Right ventricle myocardium superior (tissue), 1 donor: ENCODE results near the gene SOX1. TPM values are rescaled to one million over a fixed set of nuclear protein-coding genes. Genes with fewer than 3 reads are reported as not detected.

Source experiments
- ATAC-seq: fragments of 200-7000 bp; cut with Tn5 transposase; one replicate; pipeline ENCODE4 v1.9.1; 2020; ENCODE audit warnings: mild to moderate bottlenecking; ENCODE audit not compliant: poor library complexity
- DNase-seq: peaks from one replicate; pipeline ENCODE4 v3.0.0-alpha.2; 2020
- intact Hi-C: fragments of 100-400 bp; cut with DNase I; formaldehyde crosslinking; loops from one replicate; pipeline ENCODE4 v1.11.2; 2022
- total RNA-seq: library from RNA; stranded (reverse); fragmentation: NEBNext Ultra II Directional; extraction: Animal tissue kit (Norgen Biotek cat#: 25700); gene quantifications from one replicate; pipeline ENCODE4 v1.2.1, GENCODE V29; 2021
- donor health status: DM: no; HTN: yes; CAD: no; lungs with severe emphysema.

SOX1 gene
- total RNA-seq, 1 donor from 2014 or later = not detected

DNA sequence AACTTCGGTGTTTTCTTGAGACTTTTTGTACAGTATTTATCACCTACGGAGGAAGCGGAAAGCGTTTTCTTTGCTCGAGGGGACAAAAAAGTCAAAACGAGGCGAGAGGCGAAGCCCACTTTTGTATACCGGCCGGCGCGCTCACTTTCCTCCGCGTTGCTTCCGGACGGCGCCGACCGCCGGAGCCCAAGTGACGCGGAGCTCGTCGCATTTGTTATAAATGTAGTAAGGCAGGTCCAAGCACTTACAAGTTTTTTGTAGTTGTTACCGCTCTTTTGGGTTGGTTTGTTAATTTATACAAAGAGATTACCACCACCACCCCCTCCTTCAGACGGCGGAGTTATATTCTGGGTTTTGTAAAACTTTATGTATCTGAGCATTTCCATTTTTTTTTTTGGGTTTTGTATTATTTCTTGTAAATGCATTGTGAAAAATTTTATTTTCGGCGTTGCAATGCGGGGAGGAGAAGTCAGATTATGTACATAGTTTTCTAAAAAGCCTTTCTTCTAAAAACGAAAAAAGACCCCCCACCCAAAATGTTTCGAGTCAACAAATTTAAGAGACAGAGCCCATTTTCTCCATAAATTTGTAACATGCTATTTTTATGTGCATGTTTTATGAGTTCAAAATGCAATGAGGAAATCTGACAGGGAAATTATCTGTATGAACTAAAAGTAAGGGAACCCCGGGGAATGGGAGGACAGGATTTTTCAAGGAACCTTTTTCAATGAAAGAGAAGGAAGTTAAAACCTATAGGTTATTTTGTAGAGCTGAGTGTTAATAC lies 2.3 kb downstream of the SOX1 start:
- intact Hi-C loops = no loop called here
- ATAC-seq (no peak), DNase-seq (no peak)

DNA sequence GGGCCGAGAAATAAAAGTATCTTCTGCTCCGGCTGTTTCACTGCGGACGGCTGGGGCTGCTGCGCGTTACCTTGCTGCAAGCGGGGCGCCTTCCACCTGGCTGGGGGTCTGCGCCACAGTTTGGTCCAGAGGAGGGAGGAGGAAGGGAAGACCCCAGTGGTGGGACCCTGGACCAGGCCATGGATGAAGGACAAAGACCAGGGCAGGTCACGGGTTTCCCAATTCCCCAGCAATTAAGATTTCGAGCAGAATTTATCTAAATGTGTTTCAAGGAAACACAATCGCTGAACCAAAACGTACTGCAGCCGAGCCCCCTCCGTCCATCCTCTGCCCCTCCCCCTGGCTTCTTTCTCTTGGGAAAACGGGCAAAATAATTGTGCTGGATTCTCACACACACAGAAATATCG lies 2.9 kb downstream of the SOX1 start:
- intact Hi-C loops = no loop called here

DNA sequence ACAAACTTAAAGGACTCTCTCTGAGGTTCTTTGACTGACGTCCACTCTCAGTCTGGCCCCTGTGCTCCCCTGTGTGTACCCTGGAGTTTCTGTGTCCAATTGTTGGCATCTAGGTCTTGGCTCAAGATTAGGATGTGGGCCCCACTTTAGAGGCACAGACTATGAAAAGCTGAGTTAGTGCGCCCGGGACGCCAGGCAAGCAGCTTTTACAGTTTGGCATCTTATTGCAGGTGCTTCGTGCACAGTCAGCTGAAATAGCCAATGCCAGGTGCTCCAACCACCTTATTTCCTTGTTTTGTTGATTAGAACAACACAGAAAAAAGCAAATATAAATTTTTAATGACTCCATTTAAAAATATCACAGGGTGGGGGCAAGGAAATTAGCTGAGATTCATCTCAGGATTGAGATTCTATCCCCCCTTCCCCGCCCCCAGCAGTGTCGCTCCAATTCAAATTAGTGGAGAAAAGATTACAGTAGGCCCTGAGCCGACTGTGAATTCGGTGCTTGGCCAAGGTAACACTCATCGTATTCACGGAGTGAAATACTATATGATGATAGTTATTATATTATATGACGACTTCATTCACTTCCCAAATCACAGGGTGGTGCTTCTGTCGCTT lies 4.3 kb downstream of the SOX1 start:
- DNase-seq = no peak
- ATAC-seq = no peak
- intact Hi-C loops = no loop called here

More for the DNA sequence above, 2.9 kb downstream of the SOX1 start:
- DNase-seq (no peak), ATAC-seq (no peak)

DNA sequence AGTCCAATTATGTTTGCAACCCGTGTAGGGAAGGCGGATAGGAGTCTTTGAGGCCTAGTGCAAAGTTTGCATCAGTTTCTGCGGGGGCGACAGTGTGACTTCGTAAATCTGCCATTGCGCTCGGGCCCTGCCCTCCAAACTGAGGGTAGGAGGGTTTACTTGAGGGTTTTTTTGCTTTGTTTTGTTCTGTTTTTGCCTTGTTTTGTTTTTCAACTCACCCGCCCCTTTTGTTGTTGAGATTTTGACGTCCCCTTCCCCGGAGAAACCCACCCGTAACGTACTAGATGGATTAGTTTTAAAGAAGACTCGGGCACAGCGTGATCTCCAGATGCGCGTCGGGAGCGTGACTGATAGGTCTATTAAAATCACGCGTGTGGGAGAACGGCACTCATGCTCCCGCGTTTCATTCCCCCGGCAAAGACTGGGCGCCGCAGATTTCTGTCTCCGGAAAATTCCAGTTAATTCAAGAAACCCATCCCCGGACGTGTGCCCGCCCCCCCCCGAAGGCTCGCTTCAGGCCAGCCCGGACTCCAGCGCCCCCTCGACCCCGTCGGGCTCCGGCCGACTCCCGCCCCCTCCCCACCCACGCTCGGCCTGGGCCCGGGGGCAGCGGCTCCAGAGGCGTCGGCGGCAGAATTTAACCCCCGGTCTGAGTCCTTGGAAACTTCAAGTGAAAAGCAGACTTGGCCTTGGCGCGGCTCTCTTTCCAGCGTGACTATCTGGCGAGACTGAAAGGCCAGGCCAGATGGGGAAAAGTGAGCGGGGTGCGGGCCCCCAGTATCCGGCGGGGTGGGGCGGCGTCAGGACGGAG lies 5.0 kb downstream of the SOX1 start:
- no peak for ATAC-seq
- intact Hi-C loops = no loop called here
- DNase-seq = no peak

DNA sequence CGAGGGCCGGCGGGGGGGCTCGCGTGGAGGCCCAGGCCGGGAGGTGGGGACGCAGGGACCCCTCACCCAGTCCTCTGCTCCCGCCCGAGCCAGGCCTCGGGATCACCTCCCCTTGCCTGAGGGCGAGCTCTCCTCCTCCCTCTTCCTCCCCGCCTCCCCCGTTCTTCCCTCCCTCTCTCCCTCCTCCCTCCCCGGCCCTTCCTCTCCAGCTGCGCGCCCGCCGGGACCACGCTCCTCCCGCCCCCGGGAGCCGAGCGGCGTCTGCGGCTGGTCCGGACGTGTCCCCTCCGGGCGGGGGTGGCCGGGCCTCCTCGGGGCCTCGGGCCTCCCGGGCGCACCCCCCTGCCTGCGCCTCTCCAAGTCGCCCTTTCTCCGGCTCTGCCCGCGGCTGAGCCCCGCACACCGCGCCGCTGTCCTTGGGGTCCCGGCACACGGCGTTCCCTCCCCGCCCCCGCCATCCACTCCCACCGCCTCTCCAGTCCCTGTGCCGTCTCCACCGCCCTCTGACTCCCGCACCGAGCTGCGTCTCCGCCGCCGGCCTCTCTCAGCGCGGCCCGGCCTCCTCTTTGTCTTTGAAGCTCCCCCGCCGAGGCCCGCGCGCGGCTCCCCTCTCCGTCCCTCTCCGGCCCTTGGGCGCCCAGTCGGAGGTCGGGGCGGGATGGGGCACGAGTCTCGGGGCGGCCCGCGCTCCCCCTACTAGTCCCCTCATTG lies 5.7 kb downstream of the SOX1 start:
- DNase-seq (no peak), ATAC-seq (no peak)
- intact Hi-C loops = no loop called here

DNA sequence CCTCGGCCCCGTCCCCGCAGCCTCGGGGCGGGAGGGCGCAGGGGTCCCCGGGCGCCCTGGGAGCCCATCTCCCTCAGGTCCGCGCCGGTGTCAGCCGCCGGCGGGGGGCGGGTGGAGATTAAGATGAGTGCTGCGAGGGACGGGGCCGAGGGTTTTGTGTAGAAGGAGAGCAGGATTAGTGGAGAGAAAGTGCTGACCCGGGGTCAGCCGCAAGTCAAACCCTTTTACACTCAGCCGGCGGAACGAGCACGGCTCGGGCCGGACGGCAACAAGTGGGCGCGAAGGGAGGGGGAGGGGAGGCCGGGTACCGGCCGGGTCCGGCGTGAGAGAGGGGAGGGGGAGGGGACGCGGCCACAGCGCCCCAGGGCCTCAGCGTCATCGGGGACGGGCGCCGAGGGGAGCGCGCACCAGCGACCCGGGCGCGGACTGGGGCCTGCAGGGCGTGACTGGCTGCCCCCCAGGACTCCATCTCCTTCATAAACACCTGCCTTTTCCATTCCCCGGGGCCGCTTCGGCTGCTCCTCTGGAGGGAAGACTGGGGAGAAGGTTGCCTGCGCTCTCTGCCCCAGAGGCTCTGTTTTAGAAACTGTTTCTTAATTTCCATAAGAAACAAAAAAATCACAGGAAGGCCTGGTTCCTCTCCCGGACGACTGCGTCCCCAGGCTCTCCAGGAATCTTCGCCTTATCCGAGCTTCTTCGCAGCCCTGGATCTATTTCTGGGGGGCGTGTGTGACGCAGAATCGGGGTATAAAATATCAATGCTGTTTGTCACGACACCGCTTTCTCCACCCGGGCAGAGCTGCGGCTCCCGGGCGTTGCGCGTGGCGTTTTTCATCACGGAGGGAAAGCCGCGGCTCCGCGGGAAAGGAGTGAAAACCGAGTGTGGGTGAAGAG lies 6.5 kb downstream of the SOX1 start:
- no peak for ATAC-seq
- DNase-seq = no peak
- intact Hi-C loops = no loop called here

DNA sequence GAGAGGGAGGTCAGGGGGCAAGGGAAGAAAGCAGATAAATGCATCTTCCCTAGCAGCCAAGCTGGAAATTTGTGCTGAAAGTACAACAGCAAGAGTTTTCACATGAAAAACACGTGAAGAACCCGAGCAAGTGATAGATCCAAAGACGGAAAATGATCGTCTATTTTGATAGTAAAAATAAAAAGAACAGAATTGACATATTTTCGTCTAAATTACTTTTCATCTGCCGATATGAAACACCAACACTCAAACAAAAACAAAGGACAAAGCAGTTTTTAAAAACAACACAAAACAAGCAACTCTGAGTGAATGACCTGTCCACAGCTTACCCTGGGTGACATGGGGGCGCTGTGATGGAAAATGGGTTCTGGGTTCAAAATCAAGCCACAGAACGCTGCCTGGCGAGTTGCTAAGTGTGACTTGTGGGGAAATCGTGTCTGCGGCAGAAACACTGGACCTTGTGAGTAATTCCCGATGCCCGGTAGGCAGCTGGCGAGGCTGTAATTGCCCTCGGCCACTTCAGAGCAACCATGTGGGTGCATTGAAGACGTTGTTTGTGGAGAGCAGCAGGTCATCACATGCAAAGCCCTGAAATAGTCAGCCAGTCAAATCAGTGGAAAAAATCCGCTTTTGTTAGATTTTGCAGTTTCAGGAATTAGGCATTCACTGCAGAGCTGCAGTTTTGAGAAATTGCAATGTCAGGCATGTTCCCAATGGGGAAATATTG lies 7.4 kb downstream of the SOX1 start:
- ATAC-seq (no peak), DNase-seq (no peak)
- intact Hi-C loops = no loop called here

DNA sequence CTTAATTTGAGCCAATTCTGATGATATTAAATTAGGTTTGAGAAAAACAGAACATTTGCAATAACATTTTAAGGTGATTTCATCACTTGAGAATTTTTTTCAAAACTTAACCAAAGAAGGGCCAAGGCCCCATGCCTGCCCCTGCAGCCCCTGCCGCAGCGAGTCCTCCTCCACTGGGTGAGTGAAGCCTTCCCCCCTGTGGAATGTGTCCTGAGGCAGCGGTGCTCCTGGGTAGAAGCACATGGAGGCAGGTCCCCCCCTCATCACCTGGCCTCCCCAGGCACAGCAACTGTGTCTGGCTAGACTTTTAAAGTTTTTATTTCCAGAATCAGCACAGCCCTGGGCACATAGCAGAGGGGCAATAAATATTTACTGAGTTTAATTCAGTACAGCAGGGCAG lies 10.8 kb downstream of the SOX1 start:
- no peak for ATAC-seq
- DNase-seq = no peak
- intact Hi-C loops = no loop called here

DNA sequence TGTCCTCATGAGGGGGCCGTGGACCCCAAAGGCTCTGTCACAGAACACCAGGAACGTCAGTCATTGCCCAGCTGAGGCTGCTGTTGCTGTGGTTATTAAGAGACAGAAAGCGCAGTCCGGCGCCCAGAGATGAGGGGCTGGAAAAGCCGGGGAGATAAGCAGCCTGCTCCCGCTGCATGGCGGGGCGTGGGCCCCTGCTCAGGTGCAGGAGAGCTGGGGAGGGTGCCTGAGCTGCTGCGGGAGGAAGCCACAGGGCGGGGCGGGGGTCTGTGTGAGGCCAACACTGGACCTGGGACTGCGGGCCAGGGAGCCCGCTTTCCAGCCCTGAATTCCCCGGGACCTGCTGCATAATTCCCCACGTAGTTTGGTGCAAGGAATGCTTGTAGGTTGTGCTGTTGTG lies 11.3 kb downstream of the SOX1 start:
- no peak for ATAC-seq
- DNase-seq = no peak
- intact Hi-C loops = no loop called here

DNA sequence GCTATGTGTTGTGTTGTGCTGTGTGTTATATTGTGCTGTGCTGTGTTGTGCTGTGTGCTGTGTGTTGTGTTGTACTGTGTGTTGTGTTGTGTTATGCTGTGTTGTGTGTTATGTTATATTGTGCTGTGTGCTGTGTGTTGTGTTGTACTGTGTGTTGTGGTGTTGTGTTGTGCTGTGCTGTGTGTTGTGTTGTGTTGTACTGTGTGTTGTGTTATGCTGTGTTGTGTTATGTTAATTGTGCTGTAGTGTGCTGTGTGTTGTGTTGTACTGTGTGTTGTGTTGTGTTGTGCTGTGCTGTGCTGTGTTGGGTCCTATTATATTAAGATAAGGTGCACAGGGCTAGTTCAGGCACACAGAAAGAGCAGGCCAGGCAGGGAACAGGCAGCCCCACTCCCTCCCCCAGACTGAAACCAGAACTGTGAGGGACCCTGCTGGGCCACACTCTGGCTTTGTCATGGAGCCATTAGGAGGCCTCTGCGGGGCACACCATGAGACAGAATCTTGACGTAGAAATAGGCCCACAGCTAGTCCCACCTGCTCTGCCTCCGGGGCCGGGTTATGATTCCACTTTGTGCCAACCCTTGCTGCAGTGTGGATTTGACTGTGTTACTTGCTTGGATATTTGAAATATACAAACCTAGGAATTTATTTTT lies 12.1 kb downstream of the SOX1 start:
- ATAC-seq (no peak), DNase-seq (no peak)
- intact Hi-C loops = no loop called here

DNA sequence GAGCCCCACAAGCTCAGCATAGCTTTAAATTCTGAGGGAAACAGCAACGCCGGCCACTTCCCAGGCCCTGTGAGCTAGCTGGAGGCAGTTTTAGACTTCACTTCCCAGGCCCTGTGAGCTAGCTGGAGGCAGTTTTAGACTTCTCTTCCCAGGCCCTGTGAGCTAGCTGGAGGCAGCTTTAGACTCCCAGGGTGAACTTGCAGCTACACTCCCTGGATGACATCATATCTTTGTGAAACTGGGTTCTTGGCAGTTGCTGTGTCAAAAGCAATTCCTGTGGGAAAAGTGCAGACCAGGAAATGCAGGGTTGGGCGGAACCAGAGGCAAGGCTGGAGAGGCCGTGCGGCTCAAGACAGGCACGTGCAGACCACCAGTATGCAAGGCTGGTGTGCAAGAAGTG lies 12.7 kb downstream of the SOX1 start:
- DNase-seq (no peak), ATAC-seq (no peak)
- intact Hi-C loops = no loop called here

DNA sequence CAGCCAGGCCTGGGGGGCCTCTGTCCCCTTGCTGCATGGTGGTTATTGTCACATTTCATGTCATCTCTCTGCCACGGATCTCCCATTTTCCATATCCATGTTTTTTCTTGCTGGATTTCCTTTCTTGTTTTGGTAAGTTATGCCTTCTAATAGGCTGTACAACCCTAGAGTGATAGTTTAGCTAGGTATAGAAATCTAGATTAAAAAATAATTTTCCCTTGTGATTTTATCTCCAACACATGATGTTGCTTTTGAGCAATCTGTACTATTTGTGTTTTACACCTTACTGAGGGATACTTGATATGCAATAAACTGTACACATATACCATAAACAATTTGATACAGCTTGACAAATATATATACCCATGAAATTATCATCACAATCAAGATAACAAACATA lies 17.0 kb downstream of the SOX1 start:
- intact Hi-C loops = no loop called here
- no peak for ATAC-seq
- no peak for DNase-seq

DNA sequence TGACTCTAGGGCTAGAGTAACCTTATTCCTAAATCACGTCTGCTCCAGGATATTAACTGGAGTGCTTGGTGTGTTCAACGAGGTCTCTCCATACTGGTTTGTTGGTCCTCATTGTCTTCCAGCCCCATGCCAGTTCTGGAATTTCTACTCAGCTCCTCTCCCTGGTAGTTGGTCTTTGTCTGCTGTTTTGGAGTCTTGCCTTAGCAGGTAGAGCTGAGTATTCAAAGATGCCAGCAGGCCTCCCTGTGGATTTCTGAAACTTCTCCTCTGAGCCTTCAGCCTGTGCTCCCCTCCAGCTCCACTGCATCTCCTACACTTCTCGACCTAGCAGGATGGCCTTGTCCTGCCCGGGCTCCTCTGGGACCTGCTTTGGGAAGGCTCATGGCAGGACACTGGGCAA lies 25.5 kb downstream of the SOX1 start:
- ATAC-seq (no peak), DNase-seq (no peak)
- intact Hi-C loops = no loop called here

DNA sequence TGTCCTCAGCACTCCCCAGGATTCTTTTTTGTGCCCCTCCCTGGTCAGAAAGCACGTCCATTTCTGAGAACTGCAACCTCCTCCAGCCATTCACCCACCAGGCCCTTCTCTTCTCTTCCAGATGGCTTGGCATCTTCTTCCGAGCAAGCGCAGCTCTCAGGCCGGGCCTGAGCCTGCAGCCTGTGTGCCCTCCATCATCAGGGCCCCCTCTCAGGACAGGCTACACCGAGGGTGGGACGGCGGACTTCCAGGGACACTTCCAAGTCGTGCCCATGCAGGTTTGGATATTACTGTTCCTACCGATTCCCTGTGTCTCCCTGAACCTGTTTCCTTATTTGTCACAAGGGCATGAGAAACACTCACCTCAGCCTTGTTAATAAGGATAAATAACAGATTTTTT lies 28.4 kb downstream of the SOX1 start:
- intact Hi-C loops = no loop called here
- ATAC-seq = no peak
- DNase-seq = no peak

DNA sequence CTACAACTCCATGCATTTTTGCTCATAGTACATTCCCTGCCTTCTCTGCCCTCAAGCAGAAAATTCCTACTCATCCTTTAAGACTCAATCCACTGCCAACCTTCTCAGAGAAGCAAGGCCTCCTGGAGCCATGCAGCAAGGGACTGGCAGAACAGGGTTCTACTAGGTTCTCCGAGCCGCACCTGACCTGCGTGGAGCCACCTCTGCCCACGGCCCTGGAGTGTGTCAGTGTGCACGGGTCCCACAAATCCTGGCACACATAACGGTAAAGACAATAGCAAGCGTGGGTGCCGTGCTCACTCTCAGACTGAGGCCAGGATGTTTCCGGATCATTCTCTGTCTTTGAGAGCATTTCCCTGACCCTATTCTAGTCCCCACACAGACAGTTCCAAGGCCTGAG lies 30.0 kb downstream of the SOX1 start:
- intact Hi-C loops = no loop called here
- DNase-seq = no peak
- ATAC-seq = no peak

DNA sequence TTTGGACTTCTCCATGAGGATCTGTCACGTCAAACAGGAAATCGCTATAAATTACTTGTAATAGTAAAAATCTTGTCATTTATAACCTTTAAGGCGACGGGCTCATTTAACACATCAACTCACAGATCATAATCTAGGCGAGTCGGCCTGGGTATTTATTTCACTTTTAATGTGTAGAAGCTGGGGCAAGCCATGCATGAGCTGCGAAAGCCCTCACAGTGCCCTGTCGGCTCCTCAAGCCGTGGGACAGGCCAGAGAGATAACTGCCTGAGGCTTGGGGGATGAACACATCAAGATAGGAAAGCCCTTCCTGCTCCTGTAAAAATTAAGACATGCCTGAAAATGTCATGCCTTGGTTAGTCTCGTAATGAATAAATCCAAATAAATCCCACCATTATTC lies 30.8 kb downstream of the SOX1 start:
- DNase-seq (no peak), ATAC-seq (no peak)
- intact Hi-C loops = no loop called here

DNA sequence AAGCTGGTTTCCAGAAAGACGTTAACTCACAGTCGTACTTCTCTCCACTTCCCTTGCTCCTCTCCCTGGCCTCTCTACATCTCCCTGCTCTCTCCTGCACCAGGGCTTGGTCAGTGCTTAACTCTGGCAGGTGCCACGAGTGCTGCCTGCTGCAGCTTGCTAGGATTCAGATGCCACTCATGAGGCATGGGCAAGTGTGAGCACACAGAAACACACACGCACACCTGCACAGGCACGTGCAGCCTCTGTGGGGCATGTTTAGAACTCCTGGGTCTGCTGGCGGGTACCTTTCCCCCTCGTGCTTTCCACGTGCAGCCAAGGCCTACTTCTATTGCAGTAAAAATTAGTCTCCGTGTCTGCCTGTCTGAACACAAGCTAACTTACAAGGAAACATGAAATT lies 31.8 kb downstream of the SOX1 start:
- no peak for ATAC-seq
- intact Hi-C loops = no loop called here
- no peak for DNase-seq
